Smooth muscle cell of the pulmonary artery (primary cell): Measurements from ENCODE around the gene RPRD1A. TPM values are rescaled to one million over a fixed set of nuclear protein-coding genes. Genes with fewer than 3 reads are reported as not detected.

Experiments used
- total RNA-seq: library from RNA; depleted of rRNA; stranded (reverse); fragments of >200 nt; gene quantifications from 2 replicates; pipeline ENCODE4 v1.2.3, GENCODE V29; 2014

Gene RPRD1A
- 51.1 and 62.8 TPM in 2 replicates for total RNA-seq

GRCh38 chr18:36067055-36067957 is at the start of gene RPRD1A:
RPRD1A (minus strand) TSS chr18:36067559; CDS start chr18:36067404, 155 bp downstream.

GRCh38 chr18:35972197-35973000 is 95.0 kb downstream of the RPRD1A start, which contains the start of gene RMP24:
RMP24 (plus strand) TSS chr18:35972679.

Other genes starting within 250 kb of the RPRD1A start
- 186 and 218 TPM in 2 replicates for gene SLC39A6, start 61.8 kb upstream of the RPRD1A start, total RNA-seq
- 138 and 235 TPM in 2 replicates for gene ELP2, start 62.3 kb upstream of the RPRD1A start, total RNA-seq
- 5.6 and 16.6 TPM in 2 replicates for gene MOCOS, start 119.9 kb upstream of the RPRD1A start, total RNA-seq
- 7.0 and 8.8 TPM in 2 replicates for gene FHOD3, start 230.2 kb upstream of the RPRD1A start, total RNA-seq